ENCODE results near the gene C12orf60. TPM values are rescaled to one million over a fixed set of nuclear protein-coding genes. Genes with fewer than 3 reads are reported as not detected.

Gene C12orf60
- total and polyA plus RNA-seq, 2 of the 8 experiments (the other 6 are each of a cell fraction or from before 2014, with no cell fraction given), result 1.2 to 1.5 TPM

GRCh38 chr12:14833336-14833735 lies 29.9 kb downstream of the C12orf60 start:
- no peak overlapping the region for H2BK20ac ChIP-seq (ENCODE audit: low read length)
- no peak for DNase-seq (ENCODE audit: low read depth in 1 of 2, low spot score in 2 of 2)
- H3K79me1 ChIP-seq (ENCODE audit: low read depth, low read length), result no peaks in the 10 kb centered on the region
- H3K79me2 ChIP-seq (ENCODE audit: control insufficient read depth in 1 of 2, insufficient read depth in 2 of 2, low read length in 2 of 2), result no peaks in the 10 kb centered on the region
- H3K18ac ChIP-seq (ENCODE audit: extremely low read depth, low read length), result no peak overlapping the region
- no peak overlapping the region for H4K5ac ChIP-seq (ENCODE audit: insufficient read length, low read depth, low read length)
- ChIA-PET POLR2A (ENCODE audit: partially characterized antibody) (no interaction called here), CTCF (ENCODE audit: partially characterized antibody) (interaction anchor here (1.0 to 1.6 kb wide), 3 partner anchors 12 to 105 kb away, joined by 4 to 6 read pairs (median 4); partner anchors contain the start of gene ERP27)
- H3K4me1 ChIP-seq (replicated peaks in 1 of 4; ENCODE audit: control insufficient read depth in 3 of 4, insufficient read depth in 4 of 4, low read length in 3 of 4), result no peaks in the 10 kb centered on the region
- H3K9ac ChIP-seq (replicated peaks in 1 of 4; ENCODE audit: extremely low read depth in 1 of 4, low read depth in 3 of 4, low read length in 3 of 4), result no peak overlapping the region
- no peak overlapping the region for H2BK120ac ChIP-seq (replicated peaks; ENCODE audit: low read depth, low read length)
- H3K4ac ChIP-seq (replicated peaks; ENCODE audit: insufficient read length, low read depth, low read length), result no peak overlapping the region
- H3K23ac ChIP-seq (ENCODE audit: insufficient read length), result no peak overlapping the region
- H3K4me2 ChIP-seq (ENCODE audit: insufficient read depth in 1 of 2, low read depth in 2 of 2, low read length in 2 of 2), result no peak overlapping the region
- H3K23me2 ChIP-seq (ENCODE audit: low read depth, low read length), result no peaks in the 10 kb centered on the region
- H3K56ac ChIP-seq (replicated peaks; ENCODE audit: insufficient read length, low read depth, low read length), result no peak overlapping the region
- TF ChIP-seq KDM5A (IDR thresholded peaks at IDR 0.05; ENCODE audit: low read length) (no peak), GTF2F1 (IDR thresholded peaks at IDR 0.05; ENCODE audit: borderline replicate concordance, low read depth, low read length) (no peak), CREB1 (IDR thresholded peaks at IDR 0.05) (no peak), RXRA (IDR thresholded peaks at IDR 0.05; ENCODE audit: insufficient read depth, low read depth, low read length) (no peak)
- H4K20me1 ChIP-seq (replicated peaks in 1 of 2; ENCODE audit: control insufficient read depth in 1 of 2, insufficient read depth in 2 of 2, low read length in 2 of 2), result no peaks in the 10 kb centered on the region
- no peaks in the 10 kb centered on the region for H3K36me3 ChIP-seq (ENCODE audit: control insufficient read depth in 2 of 4, insufficient read depth in 4 of 4, low read length in 3 of 4)
- no peak overlapping the region for H4K91ac ChIP-seq (replicated peaks; ENCODE audit: insufficient read length, low read length)
- 90% methylated on average over 3 of the region's 3 CpGs; no CpG with 5 or more reads in 1 of the 2 experiments for WGBS, 2 experiments (ENCODE audit: extremely low coverage in 1 of 2, insufficient coverage in 1 of 2, insufficient read length in 1 of 2, insufficient replicate concordance in 2 of 2, low coverage in 1 of 2, low lambda C conversion rate in 2 of 2, missing lambda C conversion rate in 1 of 2)
- H2AFZ ChIP-seq (ENCODE audit: low read length), result no peak overlapping the region
- H2AK5ac ChIP-seq (ENCODE audit: low read depth, low read length), result no peak overlapping the region
- no peak for FAIRE-seq
- no peak overlapping the region for H2BK5ac ChIP-seq (ENCODE audit: low read depth, low read length)
- no peaks in the 10 kb centered on the region for H3K27me3 ChIP-seq (replicated peaks in 1 of 4; ENCODE audit: control insufficient read depth in 3 of 4, extremely low read depth in 1 of 4, insufficient read depth in 3 of 4, low read length in 3 of 4)
- no peak overlapping the region for H2BK12ac ChIP-seq (ENCODE audit: low read depth, low read length)
- no peak overlapping the region for H3K27ac ChIP-seq (ENCODE audit: low read depth, low read length)
- no peak overlapping the region for H3K4me3 ChIP-seq (ENCODE audit: extremely low read depth in 1 of 4, insufficient read depth in 2 of 4, low read depth in 3 of 4, low read length in 4 of 4)
- H2BK15ac ChIP-seq (ENCODE audit: low read length), result no peak overlapping the region
- no peak overlapping the region for H4K8ac ChIP-seq (ENCODE audit: extremely low read depth, insufficient read depth, low read length)
- H3K14ac ChIP-seq (ENCODE audit: insufficient read length), result no peak overlapping the region
- no peaks in the 10 kb centered on the region for H3K9me3 ChIP-seq (ENCODE audit: insufficient read depth in 2 of 2, low read depth in 1 of 2, low read length in 1 of 2)

Data from H1 (cell line).